Stimulated activated CD8-positive, alpha-beta memory T cell treated with anti-CD3 and anti-CD28 coated beads, Interleukin-12 subunit alpha, Interleukin-12 subunit beta, amount 100 ng/mL, for 1 hour (primary cell): ENCODE results near the gene GATD1.

Experiments used
- DNase-seq: peaks from one replicate; pipeline ENCODE4 v3.0.0-alpha.2; 2020; ENCODE audit warnings: low read depth

GATD1 gene

GRCh38 chr11:778976-779954 lies 2.0 kb upstream of the GATD1 start:
- DNase-seq, result no peak

- DNase-seq, result no peak
These were observed 563 bp downstream of the GATD1 start for GRCh38 chr11:776561-777287.

DNA sequence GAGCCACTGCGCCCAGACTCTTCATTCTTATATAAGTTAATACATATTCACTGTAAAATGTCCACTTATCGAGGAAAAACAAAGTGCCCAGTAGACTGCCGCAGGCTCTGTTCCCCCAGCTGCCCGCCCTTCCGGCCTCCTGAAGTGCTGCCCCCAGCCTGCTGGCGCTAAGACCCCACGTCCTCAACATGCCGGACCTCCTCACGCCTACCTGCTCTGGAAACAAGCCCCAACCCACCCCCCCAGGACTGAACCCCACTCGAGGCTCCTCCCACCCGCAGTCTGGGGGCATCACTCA lies 1.1 kb downstream of the GATD1 start:
- no peak for DNase-seq

GRCh38 chr11:774873-775592 lies 2.3 kb downstream of the GATD1 start:
- DNase-seq, result no peak

DNA sequence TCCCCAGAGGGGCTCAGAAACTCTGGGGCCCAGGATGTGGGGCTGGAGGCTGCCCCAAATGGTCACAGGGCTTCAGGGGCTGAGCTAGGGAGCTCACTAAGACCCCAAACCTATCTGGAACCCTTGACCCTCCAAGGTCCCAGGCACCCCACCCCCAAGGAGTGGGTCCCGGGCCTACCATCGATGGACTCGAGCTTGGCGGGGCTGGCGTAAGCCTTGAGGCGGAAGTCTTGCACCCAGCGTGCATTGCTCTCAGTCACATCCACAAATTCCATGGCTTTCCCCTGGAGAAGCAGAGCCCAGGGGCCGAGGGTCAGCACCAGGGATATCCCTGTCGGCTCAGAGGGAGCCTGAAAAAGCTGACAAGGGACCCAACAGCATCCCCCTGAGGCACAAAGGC lies 3.5 kb downstream of the GATD1 start:
- no peak for DNase-seq

GRCh38 chr11:773425-773824 lies 3.9 kb downstream of the GATD1 start:
- no peak for DNase-seq

GRCh38 chr11:772429-773390 lies 4.6 kb downstream of the GATD1 start:
- DNase-seq, result no peak

DNA sequence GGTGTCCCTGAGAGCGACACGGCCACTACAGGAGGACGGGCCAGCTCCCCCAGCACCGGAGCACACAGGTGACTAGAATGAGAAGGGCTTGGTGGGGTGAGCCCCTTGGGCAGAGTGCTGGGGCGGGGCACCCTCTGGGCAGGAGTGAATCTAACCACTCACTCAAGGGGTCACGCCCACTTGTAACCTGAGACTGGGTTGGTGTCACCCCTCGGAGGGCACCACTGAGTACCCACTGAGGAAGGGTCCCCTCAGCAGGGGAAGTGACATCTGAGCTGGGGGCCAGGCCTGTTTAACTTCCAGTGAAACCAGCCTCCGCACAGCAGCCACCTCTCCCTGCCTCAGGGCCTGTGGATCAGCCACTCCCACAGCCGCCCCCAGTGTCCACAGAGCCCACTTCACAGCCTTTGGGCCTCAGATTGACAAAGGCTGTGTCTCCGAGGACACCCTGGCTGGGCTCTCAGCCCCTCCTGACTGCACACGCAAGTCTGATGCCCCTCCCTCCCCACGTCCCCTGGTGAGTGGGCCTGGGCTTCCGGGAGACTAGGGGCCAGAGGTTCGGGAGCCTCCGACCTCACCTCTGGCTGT lies 5.6 kb downstream of the GATD1 start:
- DNase-seq, result no peak

DNA sequence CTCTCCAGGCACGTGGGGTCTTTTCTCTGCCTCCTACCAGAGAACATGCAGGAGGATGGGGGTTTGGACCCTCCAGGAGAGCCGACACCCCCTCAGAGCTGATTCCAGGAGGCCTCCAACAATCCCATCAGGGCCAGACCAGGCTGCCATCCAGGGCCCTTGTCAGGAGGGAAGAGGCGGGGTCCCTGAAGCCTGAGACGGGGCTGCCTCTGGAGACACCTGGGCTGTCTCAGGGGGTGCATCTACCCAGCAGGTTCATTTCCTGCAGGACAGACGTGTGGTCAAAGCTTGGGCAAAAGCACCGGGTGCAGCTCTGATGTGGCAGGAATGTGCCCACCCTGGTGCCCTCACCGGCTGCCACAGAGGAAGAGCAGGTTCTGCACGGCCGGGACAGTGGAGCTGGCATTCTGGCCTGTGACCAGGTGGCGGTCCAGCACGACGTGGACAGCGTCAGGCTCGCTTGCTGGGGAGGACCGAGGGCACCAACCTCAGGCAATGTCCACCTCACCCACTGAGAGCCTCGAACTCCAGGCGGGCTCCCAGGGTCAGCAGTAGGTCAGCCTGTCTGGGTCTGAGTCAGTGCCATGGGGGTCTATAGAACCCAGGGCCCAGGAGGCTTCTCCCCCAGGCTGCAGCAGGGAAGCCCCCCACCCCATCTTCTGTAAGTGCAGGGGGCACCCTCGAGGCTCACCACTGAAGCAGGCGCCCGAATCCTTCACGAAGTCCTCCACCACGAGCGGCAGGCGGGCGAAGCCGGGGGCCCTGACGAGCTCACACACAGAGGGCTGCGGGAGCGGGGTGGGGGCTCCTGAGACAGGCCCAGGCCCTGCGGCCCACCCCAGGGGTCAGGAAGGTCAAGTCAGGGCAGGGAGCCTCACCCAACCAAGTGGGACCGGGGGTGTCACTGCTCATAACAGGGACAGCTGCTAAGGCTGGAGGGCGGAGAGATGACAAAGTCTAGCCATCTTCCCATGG lies 6.4 kb downstream of the GATD1 start:
- DNase-seq, result no peak

DNA sequence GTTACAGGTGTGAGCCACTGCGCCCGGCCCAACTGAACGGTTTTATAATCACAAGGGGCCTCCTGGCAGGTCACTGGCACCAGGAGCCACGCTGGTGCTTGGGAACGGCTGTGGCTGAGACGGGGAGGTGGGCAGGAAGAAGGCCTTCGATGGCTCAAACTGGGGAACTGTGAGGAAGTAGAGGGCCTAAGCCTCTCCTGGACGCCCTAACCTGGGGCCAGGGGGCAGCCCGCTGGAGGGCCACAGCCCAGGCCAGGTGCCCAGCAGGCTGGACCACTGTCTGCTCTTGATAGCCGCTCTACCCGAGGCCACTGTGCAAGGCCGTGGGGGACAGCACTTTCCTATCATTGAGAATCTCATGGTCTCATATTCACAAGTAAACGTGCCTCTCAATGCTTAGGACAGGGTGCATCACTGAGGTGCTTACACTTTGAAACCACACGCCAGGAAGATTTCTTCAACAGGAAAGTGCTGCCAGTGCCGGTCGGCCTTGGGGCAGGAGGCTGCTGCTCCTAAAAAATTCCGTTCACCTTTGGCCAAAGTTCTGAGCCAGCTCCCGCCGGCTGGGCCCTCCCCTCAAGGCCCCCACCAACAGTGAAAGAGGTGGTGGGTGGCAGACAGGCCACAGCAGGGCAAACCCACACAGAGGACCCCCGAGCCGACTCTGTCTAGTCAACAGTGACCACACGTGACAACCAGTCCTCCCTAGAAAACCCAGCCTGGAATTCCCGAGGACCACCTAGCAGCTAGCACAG lies 7.2 kb downstream of the GATD1 start:
- no peak for DNase-seq

DNA sequence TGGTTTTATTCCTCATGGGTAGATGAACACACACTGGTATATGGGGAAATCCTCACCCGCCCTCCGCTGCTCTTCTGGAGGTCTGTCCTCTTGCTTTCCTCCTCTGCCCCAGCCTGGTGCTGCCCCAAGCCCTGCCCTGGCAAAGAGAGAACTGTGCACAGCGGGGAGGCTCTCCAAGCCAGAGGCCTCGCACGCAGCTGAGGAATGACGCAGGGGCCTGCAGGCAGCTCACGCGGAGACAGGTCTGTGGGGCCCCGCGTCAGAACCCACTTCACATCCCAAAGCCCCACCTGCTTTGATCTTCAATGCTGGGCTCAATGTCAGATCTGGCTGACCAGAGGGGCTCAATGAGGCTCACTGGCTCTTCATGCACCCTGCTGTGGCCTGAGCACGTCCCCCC lies 10.0 kb downstream of the GATD1 start:
- DNase-seq, result no peak

DNA sequence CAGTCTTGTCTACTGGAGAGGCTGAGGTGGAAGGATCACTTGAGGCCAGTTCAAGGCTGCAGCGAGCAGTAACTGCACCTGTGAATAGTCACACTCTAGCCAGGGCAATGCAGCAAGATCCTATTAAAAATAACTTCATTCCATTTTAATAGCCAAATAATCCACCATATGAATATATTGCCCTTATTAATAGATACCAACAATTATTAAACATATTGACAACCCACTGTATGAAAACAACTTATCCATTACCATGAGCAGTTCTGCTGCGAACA lies 10.4 kb downstream of the GATD1 start:
- DNase-seq, result no peak

DNA sequence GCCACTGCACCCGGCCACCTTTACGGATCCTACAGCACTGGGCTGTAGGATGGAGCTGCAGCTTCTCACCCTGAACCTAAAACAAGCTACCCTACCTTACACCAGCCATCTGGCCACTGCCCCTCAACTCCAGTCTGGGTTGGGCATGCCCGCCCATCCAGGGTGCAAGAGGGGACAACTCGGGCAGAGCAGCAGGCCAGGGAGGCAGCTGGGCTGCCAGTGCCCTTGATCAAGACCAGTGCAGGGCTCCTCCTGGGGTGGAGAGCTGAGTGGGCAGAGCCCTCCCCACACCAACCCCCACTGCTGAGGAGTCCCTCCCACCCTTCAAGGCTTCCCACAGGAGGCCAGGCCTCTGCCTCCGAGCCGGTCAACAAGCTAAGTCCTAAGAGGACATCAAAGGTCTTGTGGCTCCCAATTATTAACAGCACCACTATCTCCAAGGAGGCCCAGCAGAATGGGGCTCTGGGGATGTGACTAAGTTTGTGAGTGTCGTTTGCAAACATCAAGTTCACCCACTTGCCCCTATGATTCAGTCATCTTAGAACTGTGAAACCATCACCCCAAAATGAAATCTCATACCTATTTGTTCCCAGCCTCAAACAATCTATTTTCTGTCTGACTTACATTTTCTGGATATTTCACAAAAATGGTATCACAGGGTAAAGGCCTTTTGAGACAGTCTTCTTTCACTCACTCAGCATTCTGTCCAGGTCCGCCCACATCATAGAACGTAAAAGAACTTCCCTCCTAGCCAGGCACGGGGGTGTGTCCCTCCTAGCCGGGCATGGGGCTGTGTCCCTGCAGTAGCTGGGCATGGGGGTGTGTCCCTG lies 11.0 kb downstream of the GATD1 start:
- DNase-seq, result no peak

- no peak for DNase-seq
These were observed 11.5 kb downstream of the GATD1 start for GRCh38 chr11:765802-766091.

GRCh38 chr11:765025-765801 lies 12.1 kb downstream of the GATD1 start:
- peak; percentile 32 for DNase-seq

GRCh38 chr11:764322-765024 lies 12.8 kb downstream of the GATD1 start:
- DNase-seq, result no peak

DNA sequence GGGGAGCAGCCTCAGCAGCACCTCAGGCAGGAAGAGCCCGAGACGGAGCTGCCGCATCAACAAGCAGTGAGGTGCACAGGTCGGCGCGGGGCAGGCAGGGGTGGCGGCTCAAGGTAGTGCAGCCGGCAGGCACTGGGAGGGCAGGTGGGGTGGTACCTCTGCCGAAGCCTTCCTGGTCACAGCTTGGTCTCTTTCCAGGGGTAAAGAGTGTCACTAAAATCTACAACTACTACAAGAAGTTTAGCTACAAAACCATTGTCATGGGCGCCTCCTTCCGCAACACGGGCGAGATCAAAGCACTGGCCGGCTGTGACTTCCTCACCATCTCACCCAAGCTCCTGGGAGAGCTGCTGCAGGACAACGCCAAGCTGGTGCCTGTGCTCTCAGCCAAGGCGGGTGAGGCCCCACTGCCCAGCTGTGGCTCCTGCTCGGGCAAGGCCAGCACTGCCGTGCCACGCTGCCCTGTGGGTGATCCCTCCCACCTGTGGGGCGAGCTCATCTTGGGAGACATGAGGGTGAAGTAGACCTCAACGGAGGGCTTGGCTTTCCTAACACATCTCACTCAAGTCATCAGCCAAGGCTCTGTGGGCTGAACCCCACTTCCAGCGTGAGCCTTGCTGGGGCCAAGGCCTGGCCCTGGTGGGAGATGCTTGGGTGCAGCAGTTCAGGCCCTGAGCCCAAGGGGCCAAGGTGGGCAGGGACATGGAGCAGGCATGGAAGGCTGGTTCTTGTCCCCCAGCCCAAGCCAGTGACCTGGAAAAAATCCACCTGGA lies 13.6 kb downstream of the GATD1 start:
- DNase-seq, result no peak
